WI38 (cell line): ENCODE data around the gene AGFG2.

Experiments
- H3K4me3 ChIP-seq: 2 replicates; pipeline ENCODE4 v1.5.1; 2011; ENCODE audit warnings: low read depth, mild to moderate bottlenecking, control low read depth, low read length
- TF ChIP-seq, protein P1 (sequence below): IDR thresholded peaks from 2 replicates; pipeline ENCODE4 v1.5.1; 2012; ENCODE audit warnings: low read depth, mild to moderate bottlenecking, control low read depth, low read length

AGFG2 gene

GRCh38 chr7:100568896-100569844, 30.2 kb downstream of the AGFG2 start:
- no peak overlapping the region for H3K4me3 ChIP-seq
- TF ChIP-seq, protein P1, sequence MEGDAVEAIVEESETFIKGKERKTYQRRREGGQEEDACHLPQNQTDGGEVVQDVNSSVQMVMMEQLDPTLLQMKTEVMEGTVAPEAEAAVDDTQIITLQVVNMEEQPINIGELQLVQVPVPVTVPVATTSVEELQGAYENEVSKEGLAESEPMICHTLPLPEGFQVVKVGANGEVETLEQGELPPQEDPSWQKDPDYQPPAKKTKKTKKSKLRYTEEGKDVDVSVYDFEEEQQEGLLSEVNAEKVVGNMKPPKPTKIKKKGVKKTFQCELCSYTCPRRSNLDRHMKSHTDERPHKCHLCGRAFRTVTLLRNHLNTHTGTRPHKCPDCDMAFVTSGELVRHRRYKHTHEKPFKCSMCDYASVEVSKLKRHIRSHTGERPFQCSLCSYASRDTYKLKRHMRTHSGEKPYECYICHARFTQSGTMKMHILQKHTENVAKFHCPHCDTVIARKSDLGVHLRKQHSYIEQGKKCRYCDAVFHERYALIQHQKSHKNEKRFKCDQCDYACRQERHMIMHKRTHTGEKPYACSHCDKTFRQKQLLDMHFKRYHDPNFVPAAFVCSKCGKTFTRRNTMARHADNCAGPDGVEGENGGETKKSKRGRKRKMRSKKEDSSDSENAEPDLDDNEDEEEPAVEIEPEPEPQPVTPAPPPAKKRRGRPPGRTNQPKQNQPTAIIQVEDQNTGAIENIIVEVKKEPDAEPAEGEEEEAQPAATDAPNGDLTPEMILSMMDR = peak; percentile 34; the same call in 1 of the 2 replicates

DNA sequence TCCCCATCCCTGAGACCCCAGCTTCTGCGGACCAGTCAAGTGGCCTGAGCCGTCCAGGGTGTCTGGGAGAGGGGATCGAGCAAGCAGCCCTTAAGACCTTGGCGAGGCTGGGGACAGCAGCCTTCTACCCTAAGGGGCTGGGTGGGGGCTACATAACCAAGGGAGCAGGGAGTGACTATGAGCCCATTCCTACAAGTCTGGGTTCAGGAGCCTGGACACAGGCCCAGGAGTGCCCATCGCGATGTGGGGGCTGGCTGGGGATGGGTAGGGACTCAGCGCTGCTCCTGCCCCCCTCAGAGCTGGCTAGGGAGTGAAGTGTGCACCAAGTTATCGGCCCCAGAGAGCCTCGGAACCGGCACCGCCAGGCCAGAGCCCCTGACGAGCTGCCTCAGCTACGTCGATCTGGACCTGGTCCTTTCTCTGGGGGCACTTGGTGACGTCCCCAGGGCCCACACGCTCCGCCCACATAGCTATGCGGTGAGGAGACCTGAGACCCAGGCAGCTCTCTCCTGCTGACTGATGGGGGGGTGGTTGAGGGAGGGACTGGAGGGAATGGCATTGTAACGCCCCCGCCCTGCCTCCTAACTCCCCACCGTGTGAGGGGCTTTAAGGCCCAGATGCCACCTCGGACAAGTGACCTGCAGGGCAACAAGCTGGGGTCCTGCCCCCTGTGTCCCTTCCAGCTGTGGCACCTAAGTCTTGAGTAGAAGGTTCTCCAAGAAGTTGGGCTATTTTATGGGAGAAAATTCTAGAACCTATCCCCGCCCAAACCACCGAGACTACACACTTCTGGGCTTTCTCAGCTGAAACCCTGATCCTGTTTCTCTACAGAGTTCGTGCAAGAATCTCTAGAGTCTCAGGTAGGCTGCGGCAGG, 32.2 kb downstream of the AGFG2 start:
- no peak overlapping the region for H3K4me3 ChIP-seq

GRCh38 chr7:100571829-100572116, 32.8 kb downstream of the AGFG2 start:
- TF ChIP-seq, protein P1 = no peak
- no peak overlapping the region for H3K4me3 ChIP-seq

More for the DNA sequence above, 32.2 kb downstream of the AGFG2 start:
- TF ChIP-seq, protein P1 = no peak

GRCh38 chr7:100572281-100572948, 33.4 kb downstream of the AGFG2 start:
- TF ChIP-seq, protein P1 = no peak
- no peak overlapping the region for H3K4me3 ChIP-seq

DNA sequence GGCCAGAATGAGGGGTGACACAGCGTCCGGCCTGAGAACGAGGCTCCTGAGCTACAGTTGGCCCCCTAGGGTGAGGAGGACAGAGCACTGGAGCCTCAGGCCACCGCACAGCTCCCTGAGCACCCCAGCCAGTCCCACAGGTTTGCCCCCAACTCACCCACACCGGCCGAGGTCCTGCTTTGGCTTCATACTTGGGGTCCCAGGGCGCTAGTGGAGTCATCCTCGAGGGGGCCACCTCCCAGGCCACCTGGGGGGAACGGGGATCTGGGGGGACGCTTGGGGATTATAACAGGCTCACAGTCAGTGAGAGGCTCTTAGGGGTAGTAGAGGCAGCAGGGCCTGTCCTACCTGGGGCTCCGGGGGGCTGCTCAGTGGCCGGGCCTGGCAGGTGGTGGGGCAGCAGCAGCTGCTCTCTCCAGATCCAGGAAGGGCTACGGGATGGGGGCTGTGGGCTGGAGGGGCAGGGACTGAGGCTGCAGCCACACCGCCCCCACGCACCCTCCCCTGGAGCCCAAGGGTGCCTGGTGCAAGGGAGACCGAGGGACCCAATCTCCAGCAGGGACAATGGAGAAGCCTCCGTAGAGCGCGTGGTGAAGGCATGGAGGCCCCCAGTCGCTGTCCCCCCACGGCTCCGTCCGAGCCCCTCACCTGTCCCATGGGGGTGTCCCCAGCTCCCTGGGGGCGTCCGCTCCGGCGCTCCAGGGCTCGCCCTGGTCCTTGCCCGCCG, 34.1 kb downstream of the AGFG2 start:
- H3K4me3 ChIP-seq = no peak overlapping the region
- TF ChIP-seq, protein P1 = no peak

- H3K4me3 ChIP-seq = no peak within 1 kb of the TSS
- TF ChIP-seq, protein P1 = no peak
These were observed 34.8 kb downstream of the AGFG2 start, which contains the start of gene SAP25 for GRCh38 chr7:100573691-100574361. TSS of gene SAP25 (minus strand) at chr7:100573900. CDS start at chr7:100573742, 158 bp downstream.
